HG02970 (cell line): ENCODE measurements around the gene KLHL36.

ENCODE experiments used
- ATAC-seq: cut with Tn5 transposase; IDR thresholded peaks from one replicate; pipeline ENCODE4 v1.9.1; 2021; ENCODE audit warnings: mild to moderate bottlenecking, moderate library complexity, moderate number of reproducible peaks; ENCODE audit not compliant: unreplicated experiment, low FRiP score

The KLHL36 gene

DNA sequence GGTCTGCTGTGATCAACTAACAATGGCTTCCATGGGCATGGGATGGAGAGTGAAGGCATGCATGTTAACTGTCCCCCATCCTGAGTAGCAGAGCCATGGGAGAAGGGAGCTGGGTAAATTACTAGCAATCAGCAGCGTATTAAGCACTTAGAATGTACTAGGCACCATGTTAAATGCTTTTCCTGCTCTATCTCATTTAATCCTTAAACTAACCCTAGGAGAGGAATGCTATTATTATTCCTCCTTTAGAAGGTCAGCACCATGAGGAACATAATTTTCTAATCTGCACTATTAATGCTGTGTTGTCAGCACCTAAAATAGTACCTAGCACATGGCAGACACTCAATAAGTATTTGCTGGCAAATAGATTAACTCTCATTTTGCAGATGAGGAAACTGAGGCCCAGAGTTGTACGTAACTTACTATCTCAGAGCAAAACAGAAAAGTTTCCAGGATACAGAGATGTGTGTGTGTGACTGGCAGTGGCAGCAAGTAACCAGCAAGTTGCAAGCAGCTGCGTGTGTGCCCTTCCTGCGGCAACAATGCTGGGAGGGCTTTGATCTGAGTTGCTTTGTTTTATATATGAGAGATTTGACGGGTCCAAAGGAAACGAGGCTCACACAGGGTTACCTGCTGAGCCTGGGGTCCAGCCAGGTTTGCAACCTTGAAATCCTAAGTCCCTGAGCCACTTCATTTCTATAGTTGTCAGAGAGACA is 6.5 kb upstream of the KLHL36 start:
- ATAC-seq = no peak

- ATAC-seq = no peak
Measured at GRCh38 chr16:84643180-84643583, 5.1 kb upstream of the KLHL36 start.

DNA sequence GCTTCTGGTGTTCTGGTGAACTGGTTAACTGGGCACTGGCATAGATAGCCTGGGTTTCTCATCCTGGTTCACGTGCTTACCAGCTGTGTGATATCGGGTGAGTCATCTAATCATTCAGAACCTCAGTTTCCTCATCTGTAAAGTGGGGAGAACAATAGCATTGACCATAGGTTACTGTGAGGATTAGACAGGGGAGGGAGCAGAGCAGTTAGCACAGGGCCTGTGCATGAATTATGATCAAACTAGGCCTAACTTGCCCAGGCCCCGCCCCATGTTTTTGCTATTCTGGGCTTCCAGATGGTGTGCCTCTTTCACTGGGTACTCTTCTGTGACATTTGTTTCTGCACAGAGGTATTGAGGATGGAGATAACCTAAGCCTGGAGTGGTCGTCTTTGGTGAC is 4.6 kb upstream of the KLHL36 start:
- no peak for ATAC-seq

DNA sequence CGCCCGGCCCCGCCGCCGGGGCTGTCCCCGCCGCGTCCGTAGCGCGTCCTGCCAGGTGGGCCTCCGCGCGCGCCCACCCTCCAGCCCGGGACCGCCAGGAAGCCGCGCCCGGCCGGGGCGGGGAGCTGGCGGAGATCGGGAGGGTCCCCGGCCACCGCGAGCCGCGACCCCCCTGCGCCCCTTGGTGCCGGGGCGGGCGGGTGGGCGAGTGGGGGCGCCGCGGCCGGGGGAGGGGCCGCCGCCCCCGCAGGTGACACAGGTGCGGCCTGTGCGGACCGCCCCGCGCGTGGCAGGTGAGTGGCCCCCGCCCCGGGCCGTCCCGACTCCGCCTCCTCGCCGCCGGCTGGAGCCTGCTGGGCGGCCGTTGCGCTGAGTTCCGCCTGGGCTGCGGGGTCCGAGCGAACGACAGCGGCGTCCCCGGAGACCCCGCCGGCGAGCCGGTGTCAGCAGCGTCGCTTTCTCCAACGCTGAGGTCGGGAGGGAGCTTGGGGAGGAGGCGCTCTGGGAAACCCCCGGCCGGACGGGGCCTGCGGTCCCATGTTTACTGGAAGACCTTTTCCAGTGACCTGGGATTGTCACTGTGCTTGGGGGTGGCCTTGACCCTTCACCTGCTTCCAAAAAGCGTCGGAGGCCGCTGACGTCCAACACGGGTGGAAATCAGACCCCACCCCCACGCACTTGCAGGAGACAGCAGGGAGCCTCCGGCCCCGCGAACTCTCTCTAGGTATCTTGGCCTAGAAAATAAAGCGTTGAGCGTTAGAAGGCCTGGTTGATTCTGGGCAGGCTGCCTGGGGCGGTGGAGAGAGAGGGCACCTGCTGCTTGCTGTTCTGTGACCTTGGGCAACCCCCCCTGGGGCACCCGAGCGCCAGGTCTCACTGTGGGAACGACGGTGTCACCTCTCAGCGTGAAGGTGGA is 542 bp downstream of the KLHL36 start:
- peak; percentile 46 for ATAC-seq

- no peak for ATAC-seq
Measured at GRCh38 chr16:84649511-84649861, 1.2 kb downstream of the KLHL36 start.

- ATAC-seq = no peak
Measured at GRCh38 chr16:84650062-84650991, 2.0 kb downstream of the KLHL36 start.

DNA sequence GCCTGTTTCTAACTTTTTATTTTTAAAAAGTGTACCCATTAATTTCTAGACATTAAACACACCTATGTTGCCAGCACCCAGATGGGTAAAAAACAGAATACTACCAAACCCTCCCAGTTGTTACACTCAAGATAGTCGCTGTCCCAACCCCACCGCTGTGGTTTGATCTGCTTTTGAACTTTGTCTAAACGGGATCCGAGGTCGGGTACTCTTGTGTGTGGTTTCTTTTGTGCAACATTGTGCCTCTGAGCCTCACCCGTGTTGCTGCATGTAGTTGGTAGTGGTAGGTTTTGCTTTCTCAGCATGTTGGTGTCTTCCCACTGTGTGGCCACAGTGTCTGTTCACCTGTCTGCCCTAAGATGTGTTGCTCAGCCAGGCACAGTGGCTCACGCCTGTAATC is 4.3 kb downstream of the KLHL36 start:
- ATAC-seq = no peak

- no peak for ATAC-seq
Measured at GRCh38 chr16:84654238-84654637, 5.9 kb downstream of the KLHL36 start.

GRCh38 chr16:84654998-84655397 is 6.7 kb downstream of the KLHL36 start:
- no peak for ATAC-seq

DNA sequence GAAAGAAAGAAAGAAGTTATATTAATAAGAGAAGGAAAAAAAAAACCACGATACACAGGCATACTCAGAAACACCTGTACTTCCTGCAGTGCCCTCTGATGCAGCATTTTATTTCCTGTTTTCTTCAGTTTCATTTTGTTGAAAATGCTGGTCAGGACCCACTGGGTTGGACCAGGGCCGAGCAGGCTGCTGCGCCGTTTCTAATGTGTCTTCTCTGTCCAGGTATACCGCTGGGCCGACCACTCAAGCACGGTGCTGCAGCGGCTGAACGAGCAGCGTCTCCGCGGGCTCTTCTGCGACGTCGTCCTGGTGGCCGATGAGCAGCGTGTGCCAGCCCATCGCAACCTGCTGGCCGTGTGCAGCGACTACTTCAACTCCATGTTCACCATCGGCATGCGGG is 8.3 kb downstream of the KLHL36 start:
- ATAC-seq = no peak

- no peak for ATAC-seq
Measured at GRCh38 chr16:84657229-84657837, 9.0 kb downstream of the KLHL36 start.

GRCh38 chr16:84658690-84659089 is 10.4 kb downstream of the KLHL36 start:
- no peak for ATAC-seq

GRCh38 chr16:84659656-84660300 is 11.5 kb downstream of the KLHL36 start:
- ATAC-seq = no peak

- no peak for ATAC-seq
Measured at GRCh38 chr16:84660973-84661372, 12.7 kb downstream of the KLHL36 start.

- no peak for ATAC-seq
Measured at GRCh38 chr16:84661418-84662060, 13.2 kb downstream of the KLHL36 start.

DNA sequence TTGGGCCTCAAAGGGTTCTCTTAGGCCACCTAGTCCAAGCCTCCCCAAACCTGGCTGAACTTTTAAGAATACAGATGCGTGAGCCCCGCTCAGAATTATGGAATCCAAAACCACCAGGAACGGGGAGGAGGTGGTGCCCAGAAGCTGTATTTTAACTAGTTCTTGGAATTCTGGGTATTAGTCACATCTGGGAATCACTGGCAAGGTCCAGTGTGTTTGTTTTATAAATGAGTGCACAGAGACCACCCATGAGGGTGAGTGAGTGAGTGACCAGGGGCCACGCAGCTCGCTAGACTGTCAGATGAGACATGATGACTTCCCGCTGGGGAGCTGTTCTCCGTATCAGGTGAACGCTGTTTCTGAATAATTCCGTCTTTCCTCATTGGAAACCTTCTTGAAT is 14.2 kb downstream of the KLHL36 start:
- ATAC-seq = no peak

- ATAC-seq = no peak
Measured at GRCh38 chr16:84663433-84664101, 15.3 kb downstream of the KLHL36 start.

DNA sequence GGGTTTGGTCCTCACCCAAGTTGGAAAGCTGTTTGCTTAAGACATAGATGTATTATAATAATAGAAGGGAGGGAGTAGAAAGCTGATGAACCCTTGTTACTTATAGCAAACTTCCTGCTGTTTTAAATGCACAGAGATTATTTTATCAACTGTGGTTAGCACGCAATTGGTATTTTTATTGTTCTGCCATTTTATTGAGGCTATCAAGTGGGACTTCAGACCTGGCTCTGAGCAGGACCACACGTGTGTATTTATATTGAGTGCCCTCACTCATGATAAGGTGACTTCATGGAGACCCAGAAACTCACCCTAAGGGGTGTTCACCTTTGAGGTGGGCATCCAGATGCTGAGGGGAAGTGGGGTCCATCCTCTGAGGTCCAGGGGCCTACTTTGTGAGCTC is 17.0 kb downstream of the KLHL36 start:
- no peak for ATAC-seq

DNA sequence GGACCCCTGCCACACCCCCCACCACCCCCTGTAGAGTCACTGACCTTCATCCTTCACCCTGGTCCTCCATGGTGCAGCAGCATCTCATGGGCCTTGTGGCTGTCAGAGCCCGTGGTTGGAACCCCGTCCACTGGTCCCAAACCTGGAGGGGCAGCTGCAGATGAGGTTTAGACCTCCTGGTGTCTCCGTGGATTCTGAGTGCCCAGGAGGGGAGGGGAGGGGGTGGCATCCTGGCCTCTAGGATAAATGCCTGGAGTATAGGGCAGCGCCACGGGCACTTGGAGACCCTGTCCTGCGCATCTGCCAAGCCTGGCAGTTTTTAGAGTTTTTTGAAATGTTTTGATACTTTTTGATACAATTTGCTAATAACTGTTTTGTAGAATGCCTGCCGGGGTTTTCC is 17.5 kb downstream of the KLHL36 start:
- ATAC-seq = no peak
